ENCODE data around the gene PGA5.
"Not testable (repeated sequence)": the region's sequence is repeated elsewhere in the genome, so short reads cannot be mapped to it uniquely, and the experiment has no call there.

- TF ChIP-seq CTCF (conservative IDR thresholded peaks at IDR 0.05; ENCODE audit: low read length); EZH2phosphoT487 (IDR thresholded peaks at IDR 0.05; ENCODE audit: borderline replicate concordance): not testable (repeated sequence)
Observed at GRCh38 chr11:61245284-61245964, 4.4 kb downstream of the PGA5 start.

Measured in Loucy (cell line).